ENCODE data around the gene SOD3. TPM values are rescaled to one million over a fixed set of nuclear protein-coding genes. Genes with fewer than 3 reads are reported as not detected.

SOD3 gene
- total and polyA plus RNA-seq, 10 of the 15 experiments (the other 5 are each of a cell fraction or from before 2014, with no cell fraction given): not detected

DNA sequence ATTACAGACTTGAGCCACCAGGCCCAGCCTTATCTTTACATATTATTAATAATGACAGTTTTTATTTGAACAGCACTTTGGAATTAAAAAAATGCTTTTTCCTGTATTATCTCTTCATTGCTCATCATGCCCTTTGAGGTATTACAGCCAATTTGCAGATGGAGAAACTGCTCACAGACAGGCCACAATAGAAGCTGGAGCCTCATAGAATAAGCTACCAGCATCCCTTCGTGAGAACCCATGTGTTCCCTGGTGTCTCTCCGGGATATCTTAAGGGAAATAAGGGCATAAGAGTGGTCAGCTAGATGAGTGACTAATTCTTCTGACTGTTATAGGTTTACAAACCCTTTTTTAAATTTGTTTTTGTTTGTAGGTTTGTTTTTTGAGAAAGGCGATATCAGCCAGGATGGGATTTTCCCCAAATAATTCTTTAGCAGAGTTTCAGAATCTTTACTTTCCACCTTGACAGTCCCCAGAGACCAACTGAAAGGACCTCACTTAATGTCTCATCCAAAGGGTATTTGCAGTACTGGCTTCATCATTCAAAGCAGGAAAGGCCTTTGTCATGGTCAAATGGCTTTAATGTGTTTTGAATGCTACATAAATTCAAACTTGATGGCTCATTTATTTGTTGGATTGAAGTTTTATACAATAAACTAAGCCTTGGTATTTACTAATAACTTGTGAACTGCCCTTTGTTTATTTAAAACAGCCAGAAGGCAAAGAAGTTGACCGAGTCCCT is 48.0 kb upstream of the SOD3 start:
- BruUV-seq (replicated peaks): no TSS peak

More for the DNA sequence above, 48.0 kb upstream of the SOD3 start:
- Histone ChIP-seq H2AFZ (ENCODE audit: control insufficient read depth, low read depth, low read length) (no peak overlapping the region), H3K27ac (ENCODE audit: control insufficient read depth, insufficient read depth) (no peak overlapping the region), H3K4me3 (no peak overlapping the region), H3K79me2 (ENCODE audit: control insufficient read depth, insufficient read depth, low read length) (no peaks in the 10 kb centered on the region), H4K20me1 (ENCODE audit: control insufficient read depth, insufficient read depth) (no peaks in the 10 kb centered on the region), H3K9me3 (replicated peaks; ENCODE audit: control insufficient read depth, insufficient read depth, low read length) (no peaks in the 10 kb centered on the region; the same call in 2 of the 3 replicates), H3K9ac (ENCODE audit: control insufficient read depth, insufficient read depth, low read length) (no peak overlapping the region), H3K4me2 (ENCODE audit: control insufficient read depth, insufficient read depth) (no peak overlapping the region), H3K4me1 (ENCODE audit: control insufficient read depth, insufficient read depth, low read length) (no peaks in the 10 kb centered on the region), H3K27me3 (replicated peaks in 1 of 2; ENCODE audit: control insufficient read depth in 2 of 2, insufficient read depth in 2 of 2, low read length in 1 of 2) (no peaks in the 10 kb centered on the region), H3K36me3 (ENCODE audit: control insufficient read depth in 2 of 2, insufficient read depth in 2 of 2, low read length in 1 of 2) (no peaks in the 10 kb centered on the region)
- RAD21 ChIA-PET (ENCODE audit: unreplicated experiment): no interaction called here
- DNase-seq (ENCODE audit: low read depth, low spot score) (no peak), FAIRE-seq (no peak), ATAC-seq (no peak)
- POLR2A ChIA-PET: no interaction called here
- CTCF ChIA-PET: no interaction called here
- in situ Hi-C loops (cut with MboI) (no loop called here), intact Hi-C loops (cut with micrococcal nuclease; ENCODE audit: unreplicated experiment) (no loop called here)
- 11% methylated on average over 4 of the region's 4 CpGs for WGBS (ENCODE audit: insufficient coverage, insufficient replicate concordance, low lambda C conversion rate, missing lambda C conversion rate)
- SMC1A ChIA-PET (ENCODE audit: uncharacterized antibody, unreplicated experiment): no interaction called here
- TF ChIP-seq ZNF217 (IDR thresholded peaks at IDR 0.05) (no peak), ATF3 (IDR thresholded peaks at IDR 0.05; ENCODE audit: borderline replicate concordance, extremely low read depth, low read depth, low read length) (no peak), POU2F2 (IDR thresholded peaks at IDR 0.05; ENCODE audit: borderline replicate concordance, low read depth, low read length) (no peak), PBX3 (IDR thresholded peaks at IDR 0.05; ENCODE audit: insufficient replicate concordance, low read depth, low read length) (no peak), GATAD2B (conservative IDR thresholded peaks at IDR 0.05; ENCODE audit: low read depth) (no peak), CBFB (IDR thresholded peaks at IDR 0.05; ENCODE audit: low read depth) (no peak), FOS (IDR thresholded peaks at IDR 0.05; ENCODE audit: borderline replicate concordance, extremely low read depth, insufficient read length) (no peak), MTA2 (IDR thresholded peaks at IDR 0.05; ENCODE audit: low read depth) (no peak), SRF (IDR thresholded peaks at IDR 0.05; ENCODE audit: low read depth in 2 of 2, low read length in 2 of 2) (no peak), STAT3 (IDR thresholded peaks at IDR 0.05; ENCODE audit: low read depth, low read length) (no peak), RCOR1 (conservative IDR thresholded peaks at IDR 0.05; ENCODE audit: low read depth, low read length) (no peak), E2F8 (IDR thresholded peaks at IDR 0.05; ENCODE audit: low read depth, partially characterized antibody) (no peak), RB1 (IDR thresholded peaks at IDR 0.05; ENCODE audit: borderline replicate concordance) (no peak), SREBF2 (IDR thresholded peaks at IDR 0.05; ENCODE audit: low read length) (no peak)

Measured in GM12878 (cell line).